ENCODE data around the gene PTGDR. TPM values are rescaled to one million over a fixed set of nuclear protein-coding genes. Genes with fewer than 3 reads are reported as not detected.

Gene PTGDR
- total and polyA plus RNA-seq, 2 experiments from 2014 or later, result 0.06 TPM; not detected in 1

- ATAC-seq, result no peak
- Mint-ChIP-seq H3K27me3 (ENCODE audit: insufficient read depth, low read depth, poor library complexity) (no peaks in the 10 kb centered on the region), H3K4me3 (no peak overlapping the region), H3K9me3 (no peaks in the 10 kb centered on the region), H3K36me3 (ENCODE audit: low read depth) (no peaks in the 10 kb centered on the region), H3K27ac (no peak overlapping the region), H3K4me1 (peaks cover 5% of the 10 kb centered on the region; the same call in 2 of the 3 replicates)
- no peak overlapping the region for H3K4me3 ChIP-seq
- no peaks in the 10 kb centered on the region for H3K9me2 ChIP-seq (ENCODE audit: insufficient read depth)
- H3K4me2 ChIP-seq, result no peak overlapping the region
- no peaks in the 10 kb centered on the region for H3K36me3 ChIP-seq (ENCODE audit: insufficient read depth)
- no peak overlapping the region for H2AFZ ChIP-seq
- H3K4me1 ChIP-seq (ENCODE audit: insufficient read depth), result no peaks in the 10 kb centered on the region
- H4K20me1 ChIP-seq (replicated peaks; ENCODE audit: insufficient read depth), result no peaks in the 10 kb centered on the region
- TF ChIP-seq STAT1 (IDR thresholded peaks at IDR 0.05; ENCODE audit: unreplicated experiment), result no peak
- no peaks in the 10 kb centered on the region for H3K27me3 ChIP-seq (ENCODE audit: insufficient read depth)
- H3F3A ChIP-seq (replicated peaks; ENCODE audit: low read depth), result no peaks in the 10 kb centered on the region
- no peaks in the 10 kb centered on the region for H3K79me2 ChIP-seq (replicated peaks; ENCODE audit: insufficient read depth)
- no peak overlapping the region for H3K27ac ChIP-seq (ENCODE audit: low read depth)
- DNase-seq (ENCODE audit: low spot score), result no peak
Measured at GRCh38 chr14:52303236-52303635, 35.7 kb downstream of the PTGDR start.

- Mint-ChIP-seq H3K27me3 (ENCODE audit: insufficient read depth, low read depth, poor library complexity) (no peaks in the 10 kb centered on the region), H3K36me3 (ENCODE audit: low read depth) (no peaks in the 10 kb centered on the region), H3K9me3 (no peaks in the 10 kb centered on the region), H3K4me1 (peaks cover 5% of the 10 kb centered on the region; the same call in 2 of the 3 replicates), H3K27ac (no peak overlapping the region), H3K4me3 (no peak overlapping the region)
- no peak overlapping the region for H3K4me2 ChIP-seq
- H3K4me1 ChIP-seq (ENCODE audit: insufficient read depth), result no peaks in the 10 kb centered on the region
- H3K9me2 ChIP-seq (ENCODE audit: insufficient read depth), result no peaks in the 10 kb centered on the region
- H3K36me3 ChIP-seq (ENCODE audit: insufficient read depth), result no peaks in the 10 kb centered on the region
- DNase-seq (ENCODE audit: low spot score), result no peak
- H4K20me1 ChIP-seq (replicated peaks; ENCODE audit: insufficient read depth), result no peaks in the 10 kb centered on the region
- H3K27ac ChIP-seq (ENCODE audit: low read depth), result no peak overlapping the region
- H3K4me3 ChIP-seq, result no peak overlapping the region
- H3F3A ChIP-seq (replicated peaks; ENCODE audit: low read depth), result no peaks in the 10 kb centered on the region
- H3K27me3 ChIP-seq (ENCODE audit: insufficient read depth), result no peaks in the 10 kb centered on the region
- no peak for ATAC-seq
- no peaks in the 10 kb centered on the region for H3K79me2 ChIP-seq (replicated peaks; ENCODE audit: insufficient read depth)
- no peak overlapping the region for H2AFZ ChIP-seq
- TF ChIP-seq NANOG (IDR thresholded peaks at IDR 0.05; ENCODE audit: borderline replicate concordance), result no peak
- TF ChIP-seq EZH2phosphoT487 (IDR thresholded peaks at IDR 0.05; ENCODE audit: unreplicated experiment), result no peak
- no peak for TF ChIP-seq JUNB (IDR thresholded peaks at IDR 0.05; ENCODE audit: unreplicated experiment)
- TF ChIP-seq STAT1 (IDR thresholded peaks at IDR 0.05; ENCODE audit: unreplicated experiment), result no peak
- no peak for TF ChIP-seq ZNF114 (CRISPR knock-in tag; IDR thresholded peaks at IDR 0.05)
- TF ChIP-seq POLR2AphosphoS5 (IDR thresholded peaks at IDR 0.05; ENCODE audit: low read depth), result no peak
- TF ChIP-seq ZNF462 (CRISPR knock-in tag; IDR thresholded peaks at IDR 0.05), result no peak
- TF ChIP-seq CREB1 (CRISPR knock-in tag; IDR thresholded peaks at IDR 0.05; ENCODE audit: low read depth), result no peak
- no peak for TF ChIP-seq EZH2 (IDR thresholded peaks at IDR 0.05; ENCODE audit: low read depth, unreplicated experiment)
- no peak for TF ChIP-seq ETS1 (IDR thresholded peaks at IDR 0.05)
- no peak for TF ChIP-seq REST (IDR thresholded peaks at IDR 0.05; ENCODE audit: unreplicated experiment)
Measured at GRCh38 chr14:52304248-52304904, 36.9 kb downstream of the PTGDR start.

Data from GM23338 (cell line).